NCI-H2171 treated with DMSO at 0.1 percent for 48 hours (cell line): ENCODE data around the gene ZDHHC24.
A peak's percentile ranks its signal among the peaks of the same experiment; 100 is the strongest.

Experiments used
- DNase-seq: peaks from one replicate; lab custom pipeline; 2025; lab: John Stamatoyannopoulos, UW

The ZDHHC24 gene

DNA sequence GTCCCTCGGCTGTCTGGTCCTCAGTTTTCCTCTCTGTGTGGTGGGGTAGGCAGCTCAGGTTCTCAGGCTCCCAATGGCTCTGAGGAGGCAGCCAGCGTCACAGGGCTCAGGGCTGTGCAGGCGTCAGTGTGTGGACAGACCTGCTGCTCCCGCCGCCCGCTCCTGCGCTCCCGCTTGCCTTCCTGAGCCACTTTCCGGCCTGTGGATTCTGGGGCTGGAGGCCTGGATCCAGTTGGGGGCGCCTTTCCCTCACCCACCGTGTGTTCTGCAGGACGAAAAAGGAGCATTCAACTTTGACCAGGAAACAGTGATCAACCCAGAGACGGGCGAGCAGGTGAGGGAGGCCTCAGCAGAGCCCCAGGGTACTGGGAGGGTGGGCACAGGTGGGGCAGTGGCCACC is 50.9 kb downstream of the ZDHHC24 start:
- DNase-seq = no peak

DNA sequence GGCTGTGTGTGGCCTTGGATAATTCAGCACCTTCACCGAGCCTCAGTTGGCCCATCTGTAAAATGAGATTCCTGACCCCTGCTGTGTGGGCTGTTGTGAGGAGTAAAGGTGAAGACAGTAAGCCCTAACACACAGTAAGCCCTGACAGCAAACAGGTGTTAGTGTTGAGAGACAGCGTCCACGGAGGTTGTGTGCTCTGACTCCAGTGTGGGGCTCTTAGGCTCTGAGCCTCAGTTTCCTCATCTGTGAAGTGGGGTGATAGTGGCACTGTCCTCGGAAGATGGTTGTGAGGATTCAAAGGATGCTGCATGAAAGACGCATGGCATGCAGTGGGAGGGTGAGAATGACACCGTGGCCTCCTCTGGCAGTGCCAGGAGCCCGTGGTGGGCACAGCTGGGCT is 51.4 kb downstream of the ZDHHC24 start:
- DNase-seq = no peak

DNA sequence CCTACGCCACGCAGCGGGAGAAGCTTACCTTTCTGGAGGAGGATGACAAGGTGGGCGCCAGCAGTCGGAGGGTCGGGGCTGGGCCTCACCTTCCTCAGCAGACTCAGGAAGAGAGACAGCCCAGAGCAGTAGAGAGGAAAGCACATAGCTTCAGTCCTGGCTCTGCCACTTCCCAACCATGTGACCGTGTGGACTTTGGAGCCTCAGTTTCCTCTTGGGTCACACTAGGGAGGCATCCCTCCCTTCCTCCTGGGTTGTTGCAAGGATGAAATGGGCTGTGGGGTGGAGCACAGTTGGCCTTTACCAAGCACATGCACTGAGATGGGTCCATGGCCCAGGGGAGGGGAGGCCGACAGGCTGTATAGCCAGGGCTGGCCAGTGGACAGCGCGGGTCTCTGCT is 52.7 kb downstream of the ZDHHC24 start:
- DNase-seq = no peak

DNA sequence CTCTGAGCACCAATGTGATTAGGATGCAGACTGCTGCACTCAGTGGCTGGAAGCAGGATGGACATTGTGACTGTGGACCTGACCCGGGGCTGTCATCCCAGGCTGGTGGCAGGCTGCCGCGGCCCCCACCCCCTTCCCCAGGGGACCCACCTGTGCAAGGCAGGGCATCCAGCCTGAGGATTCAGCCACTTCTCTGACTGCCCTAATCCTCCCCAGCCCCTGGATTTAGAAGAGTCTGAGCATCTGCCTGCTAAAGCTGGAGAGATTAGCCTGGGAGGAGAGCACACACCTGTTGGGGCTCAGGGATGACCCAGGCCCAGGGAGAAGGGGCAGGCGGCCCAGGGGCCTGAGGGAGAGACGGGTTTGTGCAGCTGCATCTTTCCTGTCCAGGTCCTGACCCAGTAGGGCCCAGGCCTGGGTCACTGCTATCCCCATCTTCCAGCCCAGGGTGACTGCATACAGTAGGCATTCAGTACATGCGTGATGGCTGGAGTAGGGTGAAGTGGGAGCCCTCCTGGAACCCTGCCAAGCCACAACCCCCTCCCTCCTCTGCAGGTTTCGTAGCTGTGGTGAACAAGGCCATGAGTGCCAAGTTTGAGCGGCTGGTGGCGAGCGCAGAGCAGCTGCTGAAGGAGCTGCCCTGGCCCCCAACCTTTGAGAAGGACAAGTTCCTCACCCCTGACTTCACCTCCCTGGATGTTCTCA is 53.5 kb downstream of the ZDHHC24 start:
- no peak for DNase-seq

DNA sequence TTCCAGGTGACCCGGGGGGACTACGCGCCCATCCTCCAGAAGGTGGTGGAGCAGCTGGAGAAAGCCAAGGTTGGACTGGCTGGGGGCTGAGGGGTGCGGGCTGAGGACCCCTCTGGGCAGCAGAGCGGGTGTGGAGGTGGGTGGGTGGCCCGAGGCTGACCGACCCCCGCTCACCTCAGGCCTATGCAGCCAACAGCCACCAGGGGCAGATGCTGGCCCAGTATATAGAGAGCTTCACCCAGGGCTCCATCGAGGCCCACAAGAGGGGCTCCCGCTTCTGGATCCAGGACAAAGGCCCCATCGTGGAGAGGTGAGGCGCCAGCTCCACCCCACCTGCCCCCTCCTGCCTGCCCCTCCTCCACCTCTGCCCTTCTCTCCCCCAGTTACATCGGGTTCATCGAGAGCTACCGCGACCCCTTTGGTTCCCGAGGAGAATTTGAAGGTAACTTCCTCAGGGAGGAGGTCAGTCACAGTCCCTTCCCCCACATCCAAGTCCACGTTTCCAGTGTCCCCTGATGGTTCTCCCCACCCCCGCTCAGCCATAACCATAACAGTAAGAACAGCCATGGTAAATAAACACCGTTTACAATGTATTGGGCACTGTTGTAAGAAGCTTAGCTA is 54.4 kb downstream of the ZDHHC24 start:
- DNase-seq = no peak

DNA sequence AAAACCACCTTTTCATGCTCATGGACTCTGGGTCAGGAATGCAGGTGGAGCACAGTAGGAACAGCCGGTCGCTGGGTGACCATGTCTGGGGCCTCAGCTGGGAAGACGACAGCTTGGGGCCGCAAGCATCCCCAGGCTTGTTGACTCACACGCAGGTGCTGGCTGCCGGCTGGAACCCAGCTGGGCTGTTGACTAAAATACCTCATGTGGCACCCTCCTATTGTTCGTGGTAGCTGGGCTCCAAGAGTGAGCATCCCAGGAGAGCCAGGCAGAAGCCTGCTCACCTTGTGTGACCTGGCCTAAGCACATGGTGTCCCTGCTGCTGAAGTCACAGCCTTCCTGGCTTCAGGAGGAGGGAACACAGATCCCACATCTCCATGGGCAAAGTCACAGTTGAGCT is 56.2 kb downstream of the ZDHHC24 start:
- DNase-seq = peak; percentile 87

DNA sequence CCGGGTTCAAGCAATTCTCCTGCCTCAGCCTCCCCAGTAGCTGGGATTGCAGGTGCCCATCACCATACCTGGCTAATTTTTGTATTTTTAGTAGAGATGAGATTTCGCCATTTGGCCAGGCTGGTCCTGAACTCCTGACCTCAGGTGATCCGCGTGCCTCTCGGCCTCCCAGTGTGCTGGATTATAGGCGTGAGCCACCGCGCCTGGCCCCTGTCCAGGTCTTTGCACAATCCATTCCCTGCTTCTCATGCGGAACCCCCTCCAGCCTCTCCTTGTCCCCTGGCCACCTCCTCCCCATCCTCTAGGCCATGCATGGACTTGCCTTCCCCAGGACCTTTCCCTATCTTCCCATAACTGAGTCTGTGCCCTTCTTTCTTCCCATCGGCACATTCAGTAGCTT is 56.9 kb downstream of the ZDHHC24 start:
- no peak for DNase-seq

DNA sequence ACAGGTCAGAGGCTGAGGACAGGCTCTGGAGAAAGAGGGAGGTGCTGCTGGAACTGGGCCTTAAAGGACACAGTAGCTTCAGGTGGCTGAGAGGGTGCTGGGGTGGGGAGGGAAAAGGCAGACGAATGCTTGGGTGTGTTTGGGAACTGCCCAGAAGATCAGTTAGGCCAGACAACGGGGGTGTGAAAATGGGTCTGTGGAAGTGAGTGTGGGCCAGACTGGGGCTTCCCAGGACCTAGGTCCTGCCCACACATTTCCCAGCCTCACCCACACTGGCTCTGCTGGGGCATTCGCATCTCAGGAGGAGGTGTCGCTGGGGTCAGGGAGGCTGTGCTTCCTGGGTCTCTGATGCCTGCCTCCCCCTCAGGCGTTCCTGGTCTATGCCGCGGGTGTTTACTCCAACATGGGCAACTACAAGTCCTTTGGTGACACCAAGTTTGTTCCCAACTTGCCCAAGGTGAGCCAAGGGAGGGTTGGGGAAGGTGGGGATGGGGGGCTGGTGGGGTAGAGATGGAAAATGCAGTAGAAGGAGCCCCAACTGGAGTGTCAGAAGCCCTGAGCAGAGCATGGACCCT is 61.0 kb downstream of the ZDHHC24 start:
- no peak for DNase-seq

DNA sequence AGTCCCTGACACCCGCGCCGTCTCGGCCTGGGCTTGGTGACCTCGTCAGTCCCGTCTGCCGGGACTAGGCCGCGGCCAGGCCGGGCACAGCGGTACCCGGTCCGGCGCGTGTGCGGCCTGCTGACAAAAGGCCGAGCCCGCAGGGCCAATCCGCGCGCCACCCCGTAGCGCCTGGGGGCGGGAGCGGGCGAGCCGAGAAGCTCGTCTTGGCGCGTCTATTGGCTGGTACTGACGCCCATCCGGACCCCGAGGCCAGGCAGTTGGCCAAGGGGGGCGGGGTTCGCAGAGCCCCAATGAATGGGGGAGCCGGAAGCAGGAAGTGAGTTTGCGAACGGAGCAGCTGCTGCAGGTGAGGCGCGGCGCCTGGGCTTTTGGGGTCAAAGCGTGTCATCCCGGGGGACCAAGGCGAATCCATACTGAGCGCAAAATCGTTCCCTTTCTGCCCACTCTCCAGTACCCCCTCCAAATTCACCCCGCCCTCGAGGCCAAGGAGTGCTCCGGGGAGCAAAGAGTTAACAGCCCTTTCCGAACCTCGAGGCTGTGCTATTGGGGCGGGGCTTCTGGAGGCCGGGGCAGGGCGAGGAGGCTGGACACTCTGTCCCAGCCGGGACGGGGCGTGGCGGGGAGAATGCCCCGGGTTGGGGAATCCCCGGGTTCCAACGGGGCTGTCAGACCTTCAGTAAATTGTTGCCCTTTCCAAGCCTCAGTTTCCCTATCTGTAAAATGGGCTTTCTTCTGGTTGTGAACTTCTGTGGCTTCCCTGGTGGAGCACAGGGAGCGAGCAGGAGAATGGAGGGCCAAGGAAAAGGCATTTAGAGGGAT is 65.5 kb downstream of the ZDHHC24 start, which contains the start of gene DPP3:
DPP3 (plus strand) TSS at position 318 of the 822 bp plus-strand sequence. CDS start 1,767 bp downstream, outside the sequence.
- peak; percentile 97 for DNase-seq

DNA sequence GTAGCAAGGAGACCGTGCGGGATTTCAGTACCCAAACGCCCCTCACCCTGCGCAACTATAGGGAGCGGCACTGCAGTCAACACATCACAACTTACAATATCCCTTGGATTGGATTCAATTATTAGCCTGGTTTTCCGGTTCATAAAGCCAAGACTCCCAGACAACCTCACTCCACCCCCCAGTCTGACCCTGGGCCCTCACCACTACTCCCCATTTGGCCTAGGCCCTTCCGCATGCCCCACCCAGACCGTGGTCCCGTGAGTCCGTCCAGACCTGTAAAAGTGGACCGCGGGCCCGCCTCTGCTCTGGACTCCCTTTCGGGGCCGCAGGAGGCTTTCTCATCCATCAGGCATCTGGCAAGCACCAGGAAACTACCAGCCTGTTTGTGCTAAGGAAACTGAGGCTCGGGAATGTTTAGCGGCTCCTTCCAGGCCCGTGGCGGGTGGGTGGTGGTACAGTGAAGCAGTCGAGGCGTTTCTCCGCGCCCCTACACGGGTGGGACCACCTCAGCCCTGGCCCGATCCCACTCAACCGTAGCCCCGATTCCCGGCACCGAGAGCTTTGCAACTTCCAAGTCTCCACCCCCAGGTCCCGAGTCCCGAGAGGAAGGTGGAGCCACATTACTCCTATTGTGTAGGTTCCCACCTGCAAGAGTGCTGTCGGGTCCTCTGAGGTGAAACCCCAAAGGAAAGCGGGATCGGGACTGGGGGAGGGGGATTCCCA is 66.3 kb downstream of the ZDHHC24 start:
- peak; percentile 91 for DNase-seq

DNA sequence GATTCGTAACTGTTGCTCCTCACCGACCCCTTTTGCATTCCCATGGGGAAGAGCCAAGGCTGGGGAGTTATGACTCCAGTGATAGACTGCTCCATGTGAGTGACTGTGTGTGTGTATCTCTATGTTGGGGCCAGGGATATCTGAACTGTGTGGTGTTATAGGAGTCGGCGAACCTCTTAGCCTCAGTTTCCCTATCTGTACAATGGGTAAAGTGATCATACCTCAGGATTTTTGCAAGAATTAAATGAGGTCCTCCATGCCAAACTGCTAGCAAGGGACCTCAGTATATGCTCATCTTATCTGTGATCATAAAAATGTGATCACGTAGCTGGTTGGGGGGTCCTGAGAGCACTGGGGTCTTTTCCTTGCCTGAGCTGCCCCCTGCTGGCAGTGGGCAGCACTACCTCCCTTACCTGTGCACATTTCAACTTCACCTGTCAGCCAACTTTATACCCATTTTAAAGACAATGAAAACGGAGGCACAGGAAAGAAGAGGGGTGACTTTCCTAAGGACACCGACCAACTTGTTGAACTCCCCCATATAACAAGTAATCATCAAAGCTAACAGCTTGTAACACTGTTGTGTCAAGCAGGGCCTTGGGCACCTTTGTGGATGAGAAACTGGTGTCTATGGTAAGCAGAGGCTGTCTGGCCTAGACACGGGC is 67.0 kb downstream of the ZDHHC24 start:
- peak; percentile 48 for DNase-seq

DNA sequence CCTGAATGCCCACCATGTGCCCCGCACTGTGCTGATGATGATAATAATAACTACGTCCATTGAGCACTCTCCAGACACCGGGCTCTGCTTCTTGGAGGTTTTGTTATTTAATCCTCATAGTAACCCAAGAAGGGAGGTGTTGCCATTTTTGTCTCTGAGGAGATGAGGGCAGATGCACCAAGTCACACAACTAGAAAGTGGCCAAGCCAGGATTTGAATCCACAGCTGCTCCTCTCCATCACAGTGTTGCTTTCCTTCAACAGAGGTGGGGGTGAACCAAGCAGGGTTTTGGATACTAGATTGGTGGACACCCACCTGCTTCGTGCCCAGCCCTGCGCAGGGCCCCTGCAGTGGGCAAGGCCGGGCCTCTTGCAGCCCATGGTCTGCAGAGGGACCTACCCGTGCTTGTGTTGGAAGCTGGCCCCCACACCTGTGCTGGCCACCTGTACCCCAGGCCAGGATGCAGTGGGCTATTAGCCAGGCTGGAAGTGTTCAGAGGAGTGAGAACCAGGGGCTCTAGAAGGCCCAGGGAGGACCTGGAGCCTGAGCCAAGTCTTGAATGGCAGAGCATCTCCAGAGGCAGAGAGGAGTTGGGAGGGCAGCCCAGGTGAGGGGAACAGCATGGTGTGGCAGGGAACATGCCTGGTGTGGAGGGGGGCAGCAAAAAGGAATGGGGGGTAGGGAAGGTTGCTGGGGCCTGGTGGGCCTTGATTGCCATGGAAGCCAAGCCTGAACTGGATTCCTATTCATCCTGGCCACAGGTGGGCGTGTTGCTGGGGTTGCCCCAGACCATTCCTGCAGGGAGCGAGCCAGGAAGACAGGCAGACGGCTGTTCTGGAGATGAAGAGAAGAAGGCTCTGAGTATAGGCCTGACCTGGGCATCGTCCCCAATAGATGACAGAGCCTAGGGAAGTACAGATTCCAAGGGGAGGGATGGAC is 68.3 kb downstream of the ZDHHC24 start:
- no peak for DNase-seq

DNA sequence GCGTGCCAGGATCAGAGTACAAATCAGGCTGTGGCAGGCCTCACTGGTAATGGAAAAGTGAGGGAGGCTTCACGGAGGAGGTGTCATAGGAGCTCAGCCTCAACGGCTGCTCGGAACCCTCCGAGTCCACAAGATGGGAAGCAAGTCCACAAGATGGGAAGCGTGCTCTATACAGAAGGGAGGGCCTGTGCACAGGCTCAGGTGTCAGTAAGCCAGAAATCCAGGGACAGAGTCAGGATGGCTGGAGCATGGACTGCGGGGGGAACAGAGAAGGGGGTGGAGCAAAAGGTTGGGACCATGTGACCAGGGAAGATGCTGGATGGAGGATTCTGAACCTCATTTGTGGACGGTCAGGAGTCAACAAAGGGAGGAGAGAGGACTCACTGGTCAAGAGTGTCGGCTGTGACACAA is 69.0 kb downstream of the ZDHHC24 start:
- peak; percentile 22 for DNase-seq

DNA sequence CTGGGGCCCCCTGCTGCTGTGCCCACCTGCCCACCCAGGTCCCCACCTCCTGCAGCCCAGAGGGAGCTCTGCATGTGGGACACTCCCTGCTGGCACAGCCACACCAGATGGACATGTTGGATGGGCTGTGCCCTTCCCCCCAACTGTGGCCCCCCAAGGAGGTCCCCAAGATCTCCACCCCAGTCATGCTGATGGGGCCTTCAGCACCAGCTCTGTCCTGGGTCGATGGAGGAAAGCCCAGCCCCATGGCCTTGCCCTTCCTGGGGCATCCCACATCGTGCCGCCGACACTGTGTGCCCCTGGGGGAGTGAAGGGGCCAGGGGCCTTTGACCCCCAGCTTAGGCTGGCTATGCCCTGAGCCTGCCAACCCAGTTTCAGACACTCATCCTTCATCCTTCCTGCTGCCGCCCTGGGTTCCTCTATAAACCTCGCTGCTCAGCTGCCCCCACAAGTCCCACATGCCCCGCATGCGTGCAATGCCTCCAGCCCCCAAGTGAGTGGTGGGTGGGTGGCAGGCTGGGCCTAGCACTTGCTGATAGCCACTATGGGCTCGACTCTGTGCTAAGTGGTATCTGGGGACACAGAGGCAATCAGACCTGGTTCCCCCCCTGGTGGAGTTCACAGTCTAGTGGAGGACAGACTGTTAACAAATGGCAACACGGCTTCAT is 69.5 kb downstream of the ZDHHC24 start:
- DNase-seq = no peak

DNA sequence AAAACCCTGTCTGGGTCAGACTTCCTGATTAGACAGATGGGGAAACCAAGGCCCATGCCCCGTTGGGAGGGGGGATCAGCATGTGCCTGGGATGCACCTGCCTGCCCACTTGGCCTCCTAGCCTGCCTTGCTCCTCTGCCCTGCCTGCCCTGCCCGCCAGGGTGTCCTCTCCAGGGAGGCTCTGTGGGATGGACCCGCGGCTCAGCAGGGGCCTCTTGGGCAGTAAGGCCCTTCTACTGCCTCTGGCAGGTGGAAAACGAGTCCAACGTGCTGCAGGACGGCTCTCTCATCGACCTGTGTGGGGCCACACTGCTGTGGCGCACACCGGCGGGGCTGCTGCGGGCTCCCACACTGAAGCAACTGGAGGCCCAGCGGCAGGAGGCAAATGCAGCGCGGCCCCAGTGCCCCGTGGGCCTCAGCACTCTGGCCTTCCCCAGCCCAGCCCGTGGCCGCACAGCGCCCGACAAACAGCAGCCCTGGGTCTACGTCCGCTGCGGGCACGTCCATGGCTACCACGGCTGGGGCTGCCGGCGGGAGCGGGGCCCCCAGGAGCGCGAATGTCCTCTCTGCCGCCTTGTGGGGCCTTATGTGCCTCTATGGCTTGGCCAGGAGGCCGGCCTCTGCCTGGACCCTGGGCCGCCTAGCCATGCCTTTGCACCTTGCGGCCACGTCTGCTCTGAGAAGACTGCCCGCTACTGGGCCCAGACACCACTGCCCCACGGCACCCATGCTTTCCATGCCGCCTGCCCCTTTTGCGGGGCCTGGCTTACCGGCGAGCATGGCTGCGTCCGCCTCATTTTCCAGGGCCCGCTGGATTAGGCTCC is 70.3 kb downstream of the ZDHHC24 start:
- no peak for DNase-seq

DNA sequence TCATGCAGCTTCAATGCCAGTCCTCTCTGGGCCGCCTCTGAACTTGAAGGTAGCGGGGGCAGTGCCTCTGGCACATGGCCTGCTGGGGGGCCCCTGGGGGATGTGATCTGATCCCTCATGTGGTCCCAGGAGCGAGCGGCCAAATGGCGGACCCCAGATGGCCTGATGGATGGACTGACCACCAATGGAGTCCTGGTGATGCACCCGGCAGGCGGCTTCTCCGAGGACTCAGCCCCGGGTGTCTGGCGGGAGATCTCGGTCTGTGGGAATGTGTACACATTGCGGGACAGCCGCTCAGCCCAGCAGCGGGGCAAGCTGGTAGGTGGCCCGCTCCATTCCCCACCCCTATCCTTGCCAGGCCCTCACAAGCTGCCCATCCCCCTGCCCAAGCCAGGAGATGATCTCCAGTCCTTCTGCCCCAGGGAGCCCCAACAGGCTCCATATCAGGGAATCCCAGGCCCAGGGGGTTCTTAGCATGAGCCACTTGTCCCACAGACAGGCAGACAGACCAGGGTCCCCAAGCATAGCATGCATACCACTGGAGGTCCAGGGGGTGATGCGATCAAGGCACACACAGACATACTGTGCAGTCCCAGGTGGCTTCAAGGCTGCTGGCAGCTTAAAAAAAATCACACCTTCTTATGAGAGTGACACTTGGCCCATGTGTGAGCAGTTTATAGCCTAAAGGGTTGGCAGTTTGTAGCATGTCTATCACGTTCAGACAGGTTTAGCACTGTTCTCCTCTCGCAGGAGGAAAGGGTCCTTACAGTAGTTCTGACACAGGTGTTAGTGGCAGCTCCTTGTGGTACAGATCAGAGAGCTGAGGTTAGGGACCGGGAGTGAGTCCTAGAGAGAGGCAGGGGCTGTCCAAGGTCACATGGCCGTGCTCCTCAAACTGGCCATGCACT is 72.0 kb downstream of the ZDHHC24 start:
- no peak for DNase-seq

DNA sequence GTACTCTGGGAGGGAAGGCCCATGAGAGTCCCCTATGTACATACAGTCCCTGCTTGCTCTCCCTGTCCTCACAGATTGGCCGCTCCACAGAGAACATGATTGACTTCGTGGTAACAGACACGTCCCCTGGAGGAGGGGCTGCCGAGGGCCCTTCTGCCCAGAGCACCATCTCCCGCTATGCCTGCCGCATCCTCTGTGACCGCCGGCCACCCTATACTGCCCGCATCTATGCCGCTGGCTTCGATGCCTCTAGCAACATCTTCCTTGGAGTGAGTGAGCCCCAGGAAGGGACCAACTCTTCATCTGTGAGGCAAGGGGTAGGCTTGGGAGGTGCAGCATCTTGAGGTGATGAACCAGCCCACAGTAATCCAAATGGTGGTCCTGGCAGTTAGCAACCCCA is 72.7 kb downstream of the ZDHHC24 start:
- DNase-seq = no peak

DNA sequence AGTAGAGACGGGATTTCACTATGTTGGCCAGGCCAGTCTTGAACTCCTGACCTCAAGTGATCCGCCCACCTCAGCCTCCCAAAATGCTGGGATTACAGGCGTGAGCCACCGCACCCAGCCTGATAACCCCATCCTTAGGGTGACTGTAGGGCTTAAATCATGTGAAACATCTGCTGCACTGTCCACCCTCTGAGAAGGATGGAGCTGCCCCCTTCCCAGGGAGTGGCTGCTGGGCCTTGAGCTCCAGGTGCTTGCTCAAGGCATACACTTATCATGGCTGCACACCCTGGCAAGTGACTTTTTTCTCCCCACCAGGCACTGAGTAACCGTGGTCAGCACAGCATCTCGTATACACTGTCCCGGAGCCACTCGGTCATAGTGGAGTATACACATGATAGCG is 73.8 kb downstream of the ZDHHC24 start:
- no peak for DNase-seq
